Mucosa of descending colon (tissue), 3 donors: ENCODE results near the gene LILRA6. TPM values are rescaled to one million over a fixed set of nuclear protein-coding genes. Genes with fewer than 3 reads are reported as not detected.

Experiments used
- ATAC-seq: fragments of 200-7000 bp; cut with Tn5 transposase; one replicate; pipeline ENCODE4 v1.9.1; 2020; ENCODE audit warnings: mild to moderate bottlenecking, moderate library complexity
- DNase-seq, 3 donors: peaks; one replicate each; pipeline ENCODE4 v3.0.0-alpha.2; 2020
- H3K36me3 ChIP-seq: fragments of 200-600 bp; one replicate; pipeline ENCODE4 v1.8.0; 2021; ENCODE audit warnings: low read depth, mild to moderate bottlenecking
- H3K4me1 ChIP-seq: fragments of 200-600 bp; one replicate; pipeline ENCODE4 v1.8.0; 2021; ENCODE audit warnings: low read depth, mild to moderate bottlenecking
- H3K4me3 ChIP-seq: fragments of 200-600 bp; one replicate; pipeline ENCODE4 v1.8.0; 2021; ENCODE audit warnings: mild to moderate bottlenecking
- H3K9me3 ChIP-seq: fragments of 200-600 bp; one replicate; pipeline ENCODE4 v1.8.0; 2021; ENCODE audit warnings: mild to moderate bottlenecking
- CTCF ChIP-seq: fragments of 200-600 bp; IDR thresholded peaks from one replicate; pipeline ENCODE4 v1.8.0; 2022; ENCODE audit warnings: antibody characterized with exemption, mild to moderate bottlenecking
- intact Hi-C, 2 donors: fragments of 100-400 bp; cut with DNase I in 1 of 2; cut with micrococcal nuclease in 1 of 2; formaldehyde crosslinking; loops; one replicate each; pipeline versions ENCODE4 v1.11.0 to v1.11.1; 2022; cut with DNase I, micrococcal nuclease
- total RNA-seq, 3 donors: library from RNA; stranded (reverse); fragmentation: NEBNext Ultra II Directional in 2 of 3; extraction: Animal tissue kit (Norgen Biotek cat#: 25700) in 2 of 3; gene quantifications; one replicate each; pipeline versions ENCODE4 v1.2.1 to v1.2.4, GENCODE V29; 2021 to 2023
- donor health status: DM: no; HTN: no; CAD: no; lungs with moderate emphysema.
- donor health status: DM: no; HTN: no; CAD: no.
- donor health status: DM: no; HTN: yes; CAD: no.

LILRA6 gene
- total RNA-seq, 3 donors from 2014 or later, result 2.4 to 3.5 TPM; not detected in 1

GRCh38 chr19:54256250-54257115 lies 13.9 kb upstream of the LILRA6 start:
- no peaks in the 10 kb centered on the region for H3K36me3 ChIP-seq
- no peaks in the 10 kb centered on the region for H3K9me3 ChIP-seq
- H3K4me3 ChIP-seq, result no peak overlapping the region
- intact Hi-C loops, result no loop called here
- H3K4me1 ChIP-seq, result no peaks in the 10 kb centered on the region
- TF ChIP-seq CTCF, result no peak
- DNase-seq (no peak), ATAC-seq (peak; percentile 8)

GRCh38 chr19:54255105-54255775 lies 12.7 kb upstream of the LILRA6 start:
- no peak for ATAC-seq
- H3K4me3 ChIP-seq, result no peak overlapping the region

GRCh38 chr19:54254195-54254906 lies 11.8 kb upstream of the LILRA6 start:
- Histone ChIP-seq H3K4me1 (no peaks in the 10 kb centered on the region), H3K4me3 (no peak overlapping the region), H3K36me3 (no peaks in the 10 kb centered on the region), H3K9me3 (no peaks in the 10 kb centered on the region)
- intact Hi-C loops, result no loop called here
- ATAC-seq, result no peak
- no peak for TF ChIP-seq CTCF
- DNase-seq, result no peak

More at GRCh38 chr19:54255105-54255775, 12.7 kb upstream of the LILRA6 start:
- H3K4me1 ChIP-seq, result no peaks in the 10 kb centered on the region
- H3K9me3 ChIP-seq, result no peaks in the 10 kb centered on the region
- no peak for TF ChIP-seq CTCF
- intact Hi-C loops, result no loop called here
- no peak for DNase-seq
- H3K36me3 ChIP-seq, result no peaks in the 10 kb centered on the region

GRCh38 chr19:54253331-54254194 lies 11.0 kb upstream of the LILRA6 start:
- H3K4me3 ChIP-seq, result no peak overlapping the region
- H3K4me1 ChIP-seq, result no peaks in the 10 kb centered on the region
- no peak for DNase-seq
- H3K9me3 ChIP-seq, result no peaks in the 10 kb centered on the region
- TF ChIP-seq CTCF, result no peak
- intact Hi-C loops, result no loop called here
- H3K36me3 ChIP-seq, result no peaks in the 10 kb centered on the region
- ATAC-seq, result no peak

- ATAC-seq (no peak), DNase-seq (no peak)
- H3K36me3 ChIP-seq, result no peaks in the 10 kb centered on the region
- H3K4me3 ChIP-seq, result no peak overlapping the region
- no peaks in the 10 kb centered on the region for H3K4me1 ChIP-seq
- intact Hi-C loops, result no loop called here
- H3K9me3 ChIP-seq, result no peaks in the 10 kb centered on the region
- TF ChIP-seq CTCF, result no peak
These were observed 10.3 kb upstream of the LILRA6 start for GRCh38 chr19:54252845-54253244.
